Uterus (tissue), 2 donors: ENCODE results near the gene NWD2.

Experiments used
- POLR2A ChIP-seq, 2 donors: fragments of 450-650 bp; IDR thresholded peaks; one replicate each; pipeline ENCODE4 v1.6.1; 2016; ENCODE audit warnings: antibody characterized with exemption in 2 of 2, mild to moderate bottlenecking in 1 of 2, moderate library complexity in 1 of 2
- TF ChIP-seq, protein P1 (sequence below), 4 experiments: fragments of 200-600 bp in 2 of 4; fragments of 450-650 bp in 2 of 4; sonication (generic) in 2 of 4; IDR thresholded peaks; one replicate each; pipeline ENCODE4 v1.5.1; 2016 to 2019; ENCODE audit warnings: antibody characterized with exemption in 4 of 4, mild to moderate bottlenecking in 2 of 4, moderate library complexity in 1 of 4

DNA sequence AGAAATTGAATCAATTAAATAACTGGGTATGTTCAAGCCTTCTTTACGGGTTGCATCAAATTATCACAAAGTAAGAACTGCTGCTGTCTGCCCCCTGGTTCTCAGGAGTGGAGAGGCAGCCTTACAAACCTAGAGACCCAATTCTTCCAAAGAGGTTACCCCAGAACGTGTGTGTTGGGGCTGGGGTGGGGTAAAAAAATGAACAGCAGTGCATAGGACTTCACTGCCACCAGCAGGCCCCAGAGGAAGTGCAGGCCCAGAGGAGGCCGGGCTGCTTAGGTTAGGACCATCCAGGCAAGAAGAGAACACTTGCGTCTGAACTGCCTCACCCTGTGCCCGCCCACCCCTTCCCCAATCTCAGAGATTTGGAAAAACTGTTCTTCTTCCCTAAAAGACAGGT is 1.5 kb upstream of the NWD2 start:
- TF ChIP-seq, protein P1, sequence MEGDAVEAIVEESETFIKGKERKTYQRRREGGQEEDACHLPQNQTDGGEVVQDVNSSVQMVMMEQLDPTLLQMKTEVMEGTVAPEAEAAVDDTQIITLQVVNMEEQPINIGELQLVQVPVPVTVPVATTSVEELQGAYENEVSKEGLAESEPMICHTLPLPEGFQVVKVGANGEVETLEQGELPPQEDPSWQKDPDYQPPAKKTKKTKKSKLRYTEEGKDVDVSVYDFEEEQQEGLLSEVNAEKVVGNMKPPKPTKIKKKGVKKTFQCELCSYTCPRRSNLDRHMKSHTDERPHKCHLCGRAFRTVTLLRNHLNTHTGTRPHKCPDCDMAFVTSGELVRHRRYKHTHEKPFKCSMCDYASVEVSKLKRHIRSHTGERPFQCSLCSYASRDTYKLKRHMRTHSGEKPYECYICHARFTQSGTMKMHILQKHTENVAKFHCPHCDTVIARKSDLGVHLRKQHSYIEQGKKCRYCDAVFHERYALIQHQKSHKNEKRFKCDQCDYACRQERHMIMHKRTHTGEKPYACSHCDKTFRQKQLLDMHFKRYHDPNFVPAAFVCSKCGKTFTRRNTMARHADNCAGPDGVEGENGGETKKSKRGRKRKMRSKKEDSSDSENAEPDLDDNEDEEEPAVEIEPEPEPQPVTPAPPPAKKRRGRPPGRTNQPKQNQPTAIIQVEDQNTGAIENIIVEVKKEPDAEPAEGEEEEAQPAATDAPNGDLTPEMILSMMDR (IDR thresholded peaks at IDR 0.05), result no peak
- TF ChIP-seq POLR2A (IDR thresholded peaks at IDR 0.05), result no peak
